GM12872 (cell line): ENCODE measurements around the gene CD14.

Experiments
- CTCF ChIP-seq: IDR thresholded peaks from 3 replicates; pipeline ENCODE4 v1.5.1; 2011; ENCODE audit warnings: low read depth, mild to moderate bottlenecking, low read length, moderate library complexity; ENCODE audit not compliant: insufficient read depth

Gene CD14

DNA sequence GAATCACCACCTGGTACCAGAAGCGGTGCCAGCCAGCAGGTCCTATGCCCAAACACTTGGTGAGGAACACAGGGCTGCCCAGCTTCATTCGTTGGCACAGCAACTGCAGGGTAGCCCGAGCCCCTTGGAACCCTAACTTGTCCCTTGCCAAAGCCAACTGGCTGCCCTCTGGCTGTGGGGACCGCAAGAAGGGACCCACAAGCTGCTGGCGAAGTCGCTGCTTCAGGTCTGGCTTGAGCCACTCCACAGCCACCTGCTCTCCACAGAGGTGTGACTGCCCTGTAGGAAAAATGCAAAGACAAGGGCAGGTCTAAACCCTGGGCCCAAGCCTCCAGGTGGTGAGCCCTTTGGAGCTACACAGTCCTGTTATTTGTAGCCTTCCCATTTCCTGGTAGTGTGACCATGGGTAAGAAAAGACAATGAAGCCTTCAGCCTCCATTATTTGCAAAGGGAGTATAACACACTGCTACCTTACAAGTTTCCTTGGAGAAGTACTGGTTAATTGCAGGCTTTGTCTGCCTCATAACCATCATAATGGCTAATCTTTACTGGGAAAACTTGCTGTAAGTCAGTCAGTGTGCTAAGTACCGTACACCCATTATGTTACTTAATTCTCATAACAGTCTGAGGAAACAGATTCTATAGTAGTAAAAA is 38.6 kb upstream of the CD14 start:
- no peak for TF ChIP-seq CTCF

DNA sequence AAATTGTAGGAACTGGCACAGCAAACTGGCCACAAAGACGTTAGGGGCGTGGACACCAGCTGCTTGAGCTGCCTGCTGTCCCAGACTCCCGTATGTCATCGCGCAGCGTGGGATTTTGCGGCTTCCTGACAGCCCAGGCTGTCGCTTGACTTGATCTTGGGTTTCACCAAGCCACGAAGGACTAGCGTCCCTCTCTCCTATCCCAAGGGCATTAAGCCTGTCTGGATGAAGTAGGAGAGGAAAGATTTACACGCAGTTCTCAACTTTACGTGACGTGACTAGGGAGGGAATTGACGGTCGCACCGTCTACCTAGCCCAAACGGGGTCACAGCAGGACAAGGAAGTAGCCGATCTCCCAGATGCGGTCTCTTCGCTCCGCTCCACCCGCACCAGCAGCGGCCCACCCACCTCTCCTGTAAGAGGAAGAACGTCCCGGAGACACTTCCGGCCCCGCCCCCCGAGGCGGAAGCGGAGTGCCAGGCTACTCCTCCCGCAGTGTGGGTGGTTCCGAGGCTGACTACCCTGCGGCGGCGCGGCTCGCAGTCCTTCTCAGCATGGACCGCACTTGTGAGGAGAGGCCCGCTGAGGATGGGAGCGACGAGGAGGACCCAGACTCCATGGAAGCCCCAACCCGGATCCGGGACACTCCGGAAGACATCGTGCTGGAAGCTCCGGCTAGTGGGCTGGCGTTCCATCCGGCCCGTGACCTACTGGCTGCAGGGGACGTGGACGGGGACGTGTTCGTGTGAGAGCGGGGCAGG is 31.6 kb upstream of the CD14 start, which contains the start of gene WDR55:
Gene WDR55, plus strand, starts transcription at position 546 of the 761 bp plus-strand sequence. Its CDS starts 9 bp downstream, at position 555.
- TF ChIP-seq CTCF = no peak

- no peak for TF ChIP-seq CTCF
Observed at GRCh38 chr5:140664030-140664358, 31.0 kb upstream of the CD14 start.

DNA sequence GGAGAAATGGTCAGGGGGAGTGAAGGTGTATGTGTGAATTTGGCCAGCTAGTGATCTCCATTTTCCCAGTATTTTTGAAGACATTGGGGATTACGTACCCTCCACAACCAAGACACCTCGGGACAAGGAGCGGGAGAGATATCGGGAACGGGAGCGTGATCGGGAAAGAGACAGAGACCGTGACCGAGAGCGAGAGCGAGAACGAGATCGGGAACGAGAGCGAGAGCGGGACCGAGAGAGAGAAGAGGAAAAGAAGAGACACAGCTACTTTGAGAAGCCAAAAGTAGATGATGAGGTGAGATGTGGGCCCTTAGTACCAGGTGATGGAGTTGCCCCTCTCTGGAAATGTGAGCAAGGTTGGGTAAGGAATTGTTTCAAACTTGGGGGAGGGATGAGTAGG is 25.9 kb upstream of the CD14 start:
- TF ChIP-seq CTCF = no peak

DNA sequence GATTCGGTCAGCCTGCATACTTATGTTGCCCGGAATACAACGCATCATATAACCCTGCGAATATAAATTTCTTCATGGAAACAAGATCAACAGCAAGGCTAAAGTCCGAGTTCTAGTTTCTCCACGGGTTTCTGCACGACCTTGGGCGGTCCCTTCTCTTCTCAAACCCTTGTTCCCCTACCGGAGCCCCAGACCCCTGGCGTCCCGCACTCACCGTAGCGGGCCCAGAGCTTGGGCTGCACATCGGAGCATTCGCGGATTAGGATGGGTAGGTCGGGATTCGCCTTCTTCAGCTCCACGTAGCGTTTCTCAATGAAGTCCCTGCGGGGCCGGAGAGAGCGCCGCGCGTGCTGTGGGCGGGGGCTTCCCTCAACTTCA is 14.1 kb upstream of the CD14 start:
- TF ChIP-seq CTCF = no peak

- no peak for TF ChIP-seq CTCF
Observed at GRCh38 chr5:140642718-140643117, 9.7 kb upstream of the CD14 start.

DNA sequence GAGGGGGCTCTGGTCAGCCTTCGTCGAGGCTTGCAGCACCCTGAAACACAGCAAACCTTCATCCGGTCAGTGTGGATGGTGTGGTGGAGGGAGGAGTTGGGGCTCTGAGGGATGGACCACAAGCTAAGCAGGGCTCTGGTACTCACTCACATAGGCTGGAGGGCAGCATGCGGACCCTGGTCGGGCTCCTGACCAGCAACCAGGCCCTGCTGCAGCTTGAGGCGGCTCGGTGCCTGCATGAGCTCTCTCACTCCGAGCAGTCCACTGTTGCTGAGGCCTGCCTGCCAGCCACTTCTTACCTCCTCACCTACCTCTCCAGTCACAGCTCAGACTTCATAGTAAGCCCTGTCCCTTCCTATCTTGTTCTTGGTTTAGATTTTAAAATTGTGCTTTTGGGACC is 8.7 kb upstream of the CD14 start:
- no peak for TF ChIP-seq CTCF
